Measurements from ENCODE around the gene ETS1.

Gene ETS1

DNA sequence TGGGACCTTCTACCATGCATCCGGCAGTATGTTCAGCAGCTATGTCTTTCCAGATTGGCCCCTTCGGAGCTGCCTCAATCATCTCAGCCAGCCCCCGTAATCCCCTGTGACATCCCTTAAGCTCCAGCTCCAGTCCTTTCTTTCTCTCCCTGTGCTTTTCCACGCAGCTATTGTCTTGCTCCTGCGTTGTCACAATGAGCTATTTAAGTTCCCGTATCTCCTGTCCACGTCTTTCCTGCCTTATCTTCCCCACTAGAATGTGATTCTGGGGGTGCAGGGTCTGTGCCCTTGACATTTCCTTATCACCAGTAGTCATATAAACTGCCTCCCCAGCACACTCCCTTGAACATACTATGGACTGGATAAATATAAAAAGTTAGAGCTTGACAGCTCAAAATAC is 5.1 kb upstream of the ETS1 start:
- DNase-seq = no peak

DNA sequence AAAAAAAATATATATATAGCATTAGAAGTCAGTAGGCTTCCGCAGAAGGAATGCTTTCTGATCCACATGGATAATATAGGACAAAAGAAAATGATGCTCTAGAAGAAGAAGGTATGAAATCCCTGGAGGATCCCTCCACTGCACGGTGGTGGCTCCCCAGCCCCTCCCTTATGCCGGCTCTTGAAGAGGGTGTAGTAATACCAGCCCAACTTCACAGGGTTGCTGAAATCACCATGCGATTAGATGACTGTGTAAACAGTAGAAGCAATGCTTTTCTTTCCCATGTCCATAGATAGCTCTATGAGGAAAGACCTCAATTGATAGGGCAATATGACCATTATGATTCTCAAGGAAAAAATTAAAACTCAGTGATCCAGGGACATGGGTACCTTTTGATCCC is 3.2 kb upstream of the ETS1 start:
- DNase-seq = no peak

DNA sequence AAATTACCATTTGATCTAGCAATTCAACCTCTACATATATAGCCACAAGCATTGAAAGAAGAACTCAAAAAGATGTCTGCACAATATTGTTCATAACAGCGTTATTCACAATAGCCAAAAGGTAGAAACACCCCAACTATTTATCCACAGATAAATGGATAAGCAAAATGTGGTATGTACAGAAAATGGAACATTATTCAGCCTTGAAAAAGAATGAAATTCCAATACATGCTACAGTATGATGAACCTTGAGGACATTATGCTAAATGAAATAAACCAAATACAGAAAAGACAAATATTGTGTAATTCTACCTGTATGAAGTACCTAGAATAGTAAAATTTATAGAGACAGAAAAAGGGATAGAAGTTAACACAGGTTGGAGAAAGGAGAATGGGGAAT is 2.6 kb upstream of the ETS1 start:
- DNase-seq = no peak

DNA sequence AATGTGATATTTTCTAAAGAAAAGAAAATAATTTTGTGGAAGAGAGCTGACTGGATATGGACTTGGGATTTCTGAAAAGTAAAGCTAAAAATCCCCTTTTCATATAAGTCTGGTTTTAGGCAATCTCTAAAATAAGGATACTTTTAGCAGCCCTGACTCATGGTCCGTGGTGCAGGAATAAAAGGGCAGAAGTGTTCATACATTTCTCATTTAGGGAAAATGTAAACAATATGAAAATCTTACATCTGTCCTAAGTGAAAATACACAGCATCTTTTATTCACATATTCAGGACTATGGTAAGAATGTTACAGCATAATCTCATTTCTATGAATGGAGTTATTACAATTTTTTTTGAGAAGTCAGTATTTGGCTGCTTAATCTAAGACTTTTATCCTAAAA is 735 bp upstream of the ETS1 start:
- DNase-seq = no peak

DNA sequence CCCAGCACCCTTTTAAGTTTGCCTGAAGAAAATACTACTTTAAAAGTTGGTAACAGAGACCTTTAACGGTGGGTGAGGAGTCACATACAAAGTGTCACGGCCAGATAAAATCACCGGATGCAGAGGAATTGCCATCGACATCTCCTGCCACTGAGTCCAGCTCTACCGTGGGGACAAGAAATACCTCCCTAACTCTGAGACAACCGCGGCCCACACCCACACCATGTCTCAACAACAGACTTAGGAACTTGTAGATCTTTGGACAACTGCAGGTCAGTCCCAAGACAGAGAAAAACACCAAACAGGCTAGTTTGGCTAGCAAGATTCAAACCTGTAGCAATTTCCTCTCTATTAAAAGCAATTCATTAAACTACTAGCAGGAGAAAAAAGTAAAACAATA is 669 bp downstream of the ETS1 start:
- no peak for DNase-seq

DNA sequence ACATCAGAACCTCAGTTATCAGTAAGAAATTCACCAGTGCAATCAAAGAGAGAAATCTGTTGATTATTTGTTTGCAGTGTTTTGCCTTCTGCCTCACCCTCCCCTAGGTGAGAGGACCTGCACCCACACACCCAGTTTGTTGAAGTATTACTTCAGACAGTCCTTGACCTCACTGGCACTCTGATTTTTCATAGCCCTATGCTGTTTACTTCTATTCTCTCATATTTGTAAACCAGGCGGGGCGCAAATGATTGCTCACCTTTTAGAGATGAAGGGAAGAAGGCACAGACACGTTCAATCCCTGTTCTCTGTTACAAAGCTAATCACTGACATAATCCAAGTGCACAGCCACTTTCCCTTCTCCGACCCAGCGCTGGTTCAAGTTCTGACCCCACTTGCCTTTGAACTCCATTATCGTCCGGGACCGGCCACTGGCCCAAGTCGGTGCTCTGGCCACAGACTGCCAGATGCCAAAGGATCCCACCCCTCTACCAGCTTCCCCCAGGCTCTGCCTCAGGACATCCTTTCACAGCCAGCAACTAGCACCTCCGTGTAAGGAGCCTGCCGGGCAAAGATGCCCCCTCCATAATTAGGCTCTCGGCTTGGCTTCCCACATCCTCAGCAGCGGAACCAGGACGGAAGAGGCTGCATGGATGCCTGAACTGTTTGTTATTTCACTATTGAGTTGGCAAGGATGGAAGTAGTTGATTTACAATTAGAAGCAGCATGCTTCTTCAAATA is 1.7 kb downstream of the ETS1 start:
- DNase-seq = no peak

DNA sequence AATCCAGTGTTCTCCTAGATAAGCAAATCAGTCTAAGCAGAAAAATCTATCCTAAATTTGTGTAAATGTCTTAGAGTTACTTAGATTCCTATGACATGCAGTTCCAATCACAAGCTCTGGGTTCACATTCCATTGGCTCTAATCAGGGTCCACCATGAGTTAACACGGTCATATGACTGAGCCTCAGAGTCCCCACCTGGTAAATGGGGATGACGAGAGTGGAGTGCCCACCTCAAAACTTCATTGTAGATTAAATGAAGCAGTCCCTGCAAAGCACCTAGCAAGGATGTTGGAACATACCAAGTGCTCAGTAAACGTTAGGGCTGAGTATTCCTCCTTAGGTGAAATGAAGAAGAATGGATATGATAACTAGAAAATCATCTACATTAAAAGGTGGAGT is 3.1 kb downstream of the ETS1 start:
- no peak for DNase-seq

DNA sequence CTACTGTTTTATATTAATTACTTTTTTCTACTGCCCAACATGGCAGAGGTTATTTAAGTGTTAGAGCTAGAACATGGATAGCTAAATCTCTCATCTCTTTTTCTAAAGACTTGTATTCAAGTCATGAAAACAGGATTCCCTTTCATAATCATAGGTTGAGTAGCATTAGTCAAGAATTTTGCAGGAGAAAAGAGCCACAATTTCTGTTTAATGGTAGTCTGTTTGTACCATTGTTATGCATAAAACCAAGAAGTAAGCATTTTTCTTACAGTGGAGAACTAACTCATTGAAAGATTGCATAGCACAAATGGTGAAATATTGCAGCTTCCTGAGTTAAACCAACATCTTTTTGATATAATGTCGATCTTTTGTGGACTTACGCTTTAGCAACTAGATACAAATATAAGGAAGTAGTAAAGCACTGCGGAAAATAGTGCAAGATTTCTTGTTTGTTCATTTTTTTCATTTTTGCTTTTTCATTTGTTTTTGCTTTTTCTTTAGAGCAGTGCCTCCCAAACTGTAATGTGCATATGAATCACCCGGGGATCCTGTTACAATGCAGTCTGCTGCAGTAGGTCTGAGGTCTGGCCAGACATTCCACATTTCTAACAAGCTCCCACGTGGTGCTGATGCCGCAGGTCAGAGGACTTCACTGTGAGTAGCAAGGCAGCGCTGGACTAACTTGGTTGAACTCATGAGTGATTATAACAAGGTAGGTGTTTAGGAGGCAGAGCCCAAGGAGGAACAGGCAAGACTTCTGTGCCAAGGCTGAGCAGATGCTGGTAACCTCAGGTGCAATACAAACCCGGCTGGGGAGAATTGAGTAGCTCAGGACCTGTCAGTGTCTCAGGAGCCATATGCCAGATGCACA is 4.6 kb downstream of the ETS1 start:
- DNase-seq = no peak

DNA sequence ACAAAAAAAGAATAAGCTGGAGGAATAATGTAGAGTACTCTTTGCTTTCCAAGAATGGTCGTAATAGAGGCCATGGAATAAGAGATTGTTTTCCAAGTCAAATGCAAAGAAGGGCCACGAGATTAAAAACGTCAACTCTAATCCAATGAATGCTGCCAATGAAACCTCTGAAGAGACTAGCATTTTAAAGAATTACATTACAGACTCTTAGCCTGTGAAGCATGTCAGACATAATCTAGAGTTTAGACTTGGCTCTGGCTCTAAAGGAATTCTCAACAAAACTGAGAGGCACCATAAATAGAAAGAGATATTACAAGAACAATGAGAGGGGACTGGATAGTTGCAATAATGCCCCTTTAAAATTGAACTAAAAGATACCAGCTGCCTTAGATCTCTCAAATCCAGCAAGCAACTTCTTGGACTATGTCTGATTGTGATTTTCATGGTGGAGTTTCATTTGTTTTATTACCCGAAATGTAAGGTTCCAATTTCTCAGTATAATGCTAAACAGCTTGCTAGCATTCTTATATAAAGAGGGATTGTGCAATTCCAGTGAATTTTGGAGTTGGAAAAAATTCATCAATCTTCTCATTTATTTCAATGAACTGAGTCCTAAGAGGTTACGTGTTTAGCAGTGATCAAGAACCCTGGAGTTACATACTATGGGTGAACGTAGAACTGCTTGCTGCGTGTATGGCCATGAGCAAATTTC is 5.6 kb downstream of the ETS1 start:
- no peak for DNase-seq

DNA sequence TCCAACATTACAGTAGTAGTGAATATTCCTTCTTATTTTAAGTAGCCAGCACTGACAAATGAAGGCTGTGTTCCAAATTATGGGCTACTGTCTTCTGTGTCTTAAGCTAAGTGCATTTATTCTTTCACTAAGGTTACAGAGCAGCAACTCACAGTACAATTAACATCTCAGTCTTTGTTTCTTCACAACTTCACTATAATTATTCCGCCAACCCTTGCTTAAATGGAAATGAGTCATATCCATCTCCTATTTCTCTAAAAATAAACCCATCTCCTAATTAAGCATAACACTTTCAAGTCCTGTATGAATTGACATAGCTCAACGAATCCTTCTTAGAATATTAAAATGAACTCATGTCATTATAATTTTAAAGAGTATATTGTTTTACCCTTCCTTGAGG is 6.7 kb downstream of the ETS1 start:
- DNase-seq = no peak

DNA sequence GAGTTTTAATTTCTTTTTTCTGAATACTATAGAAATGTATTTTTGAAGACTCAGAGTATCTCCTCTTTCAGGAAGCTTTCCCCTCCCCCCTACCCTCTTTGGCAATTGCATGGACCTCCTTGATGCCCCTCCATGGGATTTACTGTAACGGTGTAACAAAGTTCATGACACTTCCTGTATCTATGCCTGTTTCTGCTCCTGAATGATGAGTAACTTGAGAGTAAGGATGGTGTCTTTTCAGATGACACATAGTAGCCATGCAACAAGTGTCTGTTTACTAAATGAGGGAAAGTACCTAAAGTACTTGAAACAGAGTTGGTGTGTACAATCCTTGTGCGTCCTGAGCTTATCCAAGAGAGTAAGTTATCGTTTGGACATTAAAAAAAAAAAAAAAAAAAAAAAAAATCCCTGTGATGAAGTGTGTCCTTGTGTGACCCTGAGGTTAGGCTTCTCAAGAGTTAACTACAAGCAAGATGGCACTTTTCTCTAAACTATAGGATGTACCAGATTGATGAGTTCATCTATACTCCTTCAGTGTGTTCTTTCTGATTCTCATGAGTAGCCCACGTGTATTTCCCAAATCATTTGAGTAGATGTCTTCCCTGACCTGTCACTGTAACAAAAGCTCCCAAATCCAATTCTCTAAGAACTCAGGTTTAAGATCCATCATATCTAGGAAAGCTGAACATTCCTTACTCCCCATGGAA is 7.4 kb downstream of the ETS1 start:
- no peak for DNase-seq

DNA sequence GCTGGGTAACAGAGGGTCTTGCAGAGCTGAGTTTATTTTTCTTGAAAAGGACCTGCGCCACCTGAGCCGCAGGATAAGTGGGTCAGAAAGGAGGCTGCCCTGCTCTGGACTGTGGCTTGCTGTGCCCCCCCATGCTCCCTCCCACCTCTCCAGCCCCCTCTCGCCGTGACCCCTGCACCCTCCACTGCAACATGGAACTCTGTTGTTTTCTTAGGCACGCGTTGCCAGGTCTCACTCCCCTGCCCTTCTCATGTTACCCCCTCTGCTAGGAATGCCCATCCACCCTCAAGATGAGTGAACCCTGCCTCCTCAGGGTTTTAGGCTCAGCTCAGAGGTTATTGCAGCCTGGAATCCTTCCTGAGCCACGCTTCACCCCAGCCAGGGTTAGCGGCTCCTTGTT is 10.8 kb downstream of the ETS1 start:
- no peak for DNase-seq

DNA sequence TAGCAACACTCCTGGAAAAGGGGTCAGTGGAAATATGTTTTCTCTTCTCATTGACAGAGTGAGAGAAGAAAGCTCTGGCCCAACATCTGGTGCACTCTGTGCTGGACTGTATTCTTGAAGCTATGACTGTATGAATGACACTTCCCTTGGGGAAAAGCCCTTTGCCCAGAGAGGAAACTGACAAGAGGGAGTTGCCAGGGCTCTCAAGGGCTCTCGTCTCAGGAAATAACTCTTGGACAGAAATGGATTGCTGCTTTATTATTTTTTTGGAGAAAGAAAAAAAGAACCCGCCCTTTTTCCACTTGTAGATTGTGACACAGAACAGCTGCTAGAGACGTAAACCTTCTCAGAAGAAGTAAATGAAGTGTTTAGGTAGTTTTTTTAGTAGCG is 11.4 kb downstream of the ETS1 start:
- DNase-seq = no peak

DNA sequence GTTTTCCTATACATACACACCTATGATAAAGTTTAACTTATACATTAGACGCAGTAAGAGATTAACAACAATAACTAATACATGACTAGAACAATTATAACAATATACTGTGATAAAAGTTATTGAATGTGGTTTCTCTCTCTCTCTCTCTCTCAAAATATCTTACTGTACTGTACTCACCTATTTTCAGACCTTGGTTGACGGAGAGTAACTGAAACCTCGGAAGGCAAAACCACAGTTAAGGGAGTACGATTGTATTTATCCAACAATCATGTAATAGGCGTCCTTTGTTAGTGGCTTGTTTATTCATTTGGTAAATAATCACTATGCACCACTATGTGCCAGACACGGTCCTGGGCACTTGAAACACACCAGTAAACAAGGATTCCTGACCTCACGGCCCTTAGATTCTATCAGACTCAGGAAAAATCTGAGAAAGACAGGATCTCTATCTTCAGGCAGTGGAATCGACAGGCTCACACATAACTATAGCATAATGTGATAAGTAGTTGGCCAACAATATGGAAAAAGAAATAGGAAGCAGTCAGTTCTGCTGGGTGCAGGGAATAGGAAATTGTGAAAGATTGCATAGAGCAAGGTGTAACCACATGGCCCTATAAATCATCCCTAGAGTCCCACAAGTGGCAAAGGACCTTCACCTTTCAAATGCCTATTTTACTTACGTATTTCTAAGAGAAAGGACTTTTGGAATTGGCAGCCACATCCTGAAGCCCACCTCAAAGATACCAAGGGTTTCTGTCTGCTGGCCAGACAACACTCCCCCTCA is 12.0 kb downstream of the ETS1 start:
- no peak for DNase-seq

DNA sequence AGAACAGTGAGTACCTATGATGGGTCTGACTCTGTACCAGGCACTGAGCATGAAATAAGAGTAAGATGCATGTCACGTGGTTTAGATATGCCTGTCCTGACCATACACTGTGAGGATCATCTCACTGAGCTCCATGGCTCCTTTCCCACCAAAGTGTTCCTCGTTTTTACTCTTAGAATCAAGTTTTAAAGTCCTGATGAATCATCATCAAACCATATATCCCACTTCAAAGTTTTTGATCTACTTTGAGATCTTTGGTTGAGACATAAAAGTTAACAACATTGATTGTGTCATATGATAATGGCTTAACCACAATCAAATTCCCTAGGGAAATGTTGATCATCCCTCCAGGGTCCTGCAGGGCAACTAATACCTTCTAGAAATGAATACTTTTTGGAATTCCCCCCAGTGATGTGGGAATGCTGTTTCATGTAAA is 12.8 kb downstream of the ETS1 start:
- DNase-seq = no peak

DNA sequence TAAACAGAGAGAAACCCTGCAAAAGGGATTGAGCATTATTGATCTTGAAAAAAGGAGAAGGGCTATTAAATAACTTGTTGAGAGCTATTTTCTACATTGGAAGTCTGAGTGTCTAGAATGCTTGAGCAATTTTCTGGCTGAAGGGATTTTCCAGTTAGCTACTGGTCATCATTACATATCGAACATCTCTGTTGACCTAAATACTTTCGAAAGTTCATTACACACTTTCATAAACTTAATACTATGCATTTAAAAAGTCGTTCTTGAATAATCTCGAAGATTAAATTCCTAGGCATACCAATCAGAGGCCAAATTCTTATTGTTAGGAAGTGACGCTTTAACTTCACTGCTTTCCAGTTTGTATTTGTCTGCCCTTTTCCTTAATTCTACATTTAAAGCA is 13.7 kb downstream of the ETS1 start:
- no peak for DNase-seq

DNA sequence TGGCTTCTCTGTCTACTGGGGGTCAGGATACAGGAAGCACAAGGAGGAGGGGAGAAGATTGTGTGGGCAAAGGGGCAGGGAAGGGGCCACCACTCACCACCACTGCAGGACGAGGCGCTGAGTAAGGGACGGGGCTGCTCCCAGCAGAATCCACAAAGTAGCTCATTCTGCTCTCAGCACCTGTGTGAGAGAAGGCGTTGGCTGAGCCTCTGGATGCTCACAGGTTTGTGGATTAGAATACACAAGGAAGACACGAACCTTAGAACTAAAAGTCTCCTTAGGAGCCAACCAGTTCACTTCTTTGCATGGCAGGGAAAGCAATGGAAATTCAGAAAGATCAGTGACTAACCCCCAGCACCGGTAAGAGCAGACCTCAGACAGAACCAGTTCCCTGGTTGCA is 14.4 kb downstream of the ETS1 start:
- DNase-seq = no peak

DNA sequence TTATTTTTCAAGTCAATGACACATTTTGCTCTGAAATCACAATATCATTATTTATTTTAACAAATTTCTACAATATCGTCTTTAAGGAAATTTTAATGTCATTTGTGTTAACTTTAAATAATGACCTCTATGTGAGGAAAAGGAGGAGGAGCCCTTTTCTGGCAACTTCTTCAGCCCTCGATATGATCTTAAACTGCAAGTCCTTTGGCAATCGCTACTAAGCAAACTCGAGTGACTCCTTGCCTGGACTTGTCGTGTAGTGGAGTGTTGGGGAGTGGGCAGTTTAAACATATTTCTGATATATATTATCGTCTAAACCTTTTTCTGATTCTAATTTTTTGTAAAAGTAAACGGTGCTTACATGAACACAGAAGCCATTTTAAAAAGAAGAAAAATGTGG is 16.7 kb downstream of the ETS1 start:
- DNase-seq = no peak

DNA sequence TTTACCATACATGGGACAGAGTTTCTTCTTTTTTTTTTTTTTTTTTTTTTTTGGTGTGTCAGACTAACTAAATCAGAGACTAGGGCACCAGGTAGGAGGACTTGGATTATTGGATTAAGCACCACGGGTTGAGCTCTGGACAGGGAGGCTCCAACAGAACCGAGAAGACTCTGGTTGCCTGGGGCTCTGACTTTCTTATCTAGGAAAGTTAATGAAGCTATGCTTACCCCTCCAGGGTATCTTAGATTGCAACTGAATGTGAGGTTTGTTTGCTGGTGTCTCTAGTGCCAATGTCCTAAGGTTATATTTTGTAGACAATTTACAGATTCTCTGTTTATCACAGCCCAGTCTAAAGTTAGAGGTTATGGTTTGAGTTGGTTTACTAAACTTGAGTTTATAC is 18.1 kb downstream of the ETS1 start:
- no peak for DNase-seq

DNA sequence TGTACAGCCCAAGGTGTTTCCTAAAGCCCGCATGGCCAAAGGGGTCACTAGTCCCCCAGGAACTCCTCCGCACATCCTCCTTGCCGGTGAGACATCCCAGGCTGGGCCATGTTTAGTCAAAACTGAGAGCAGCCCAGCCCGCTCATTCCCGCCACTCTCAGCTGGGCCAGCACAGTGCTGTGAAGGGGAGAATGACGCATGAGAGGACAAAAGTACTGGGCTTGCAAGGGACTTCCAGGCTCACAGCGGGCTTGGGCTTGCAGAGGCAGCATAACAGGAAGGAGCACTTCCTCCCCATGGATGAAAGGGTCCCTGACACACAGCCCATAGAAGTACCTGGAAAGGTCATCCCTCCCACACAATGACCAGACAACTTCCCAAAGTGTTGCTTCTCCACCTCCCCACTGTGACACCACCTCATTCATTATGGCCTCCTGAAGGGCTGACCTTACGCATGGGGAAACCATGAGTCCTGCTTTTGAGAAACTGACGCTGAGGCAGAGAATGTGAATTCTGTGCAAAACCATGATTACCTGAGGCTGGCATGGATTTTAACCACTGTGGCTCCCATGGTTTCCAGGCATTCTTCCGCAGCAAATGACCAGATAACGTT is 19.1 kb downstream of the ETS1 start:
- no peak for DNase-seq

DNA sequence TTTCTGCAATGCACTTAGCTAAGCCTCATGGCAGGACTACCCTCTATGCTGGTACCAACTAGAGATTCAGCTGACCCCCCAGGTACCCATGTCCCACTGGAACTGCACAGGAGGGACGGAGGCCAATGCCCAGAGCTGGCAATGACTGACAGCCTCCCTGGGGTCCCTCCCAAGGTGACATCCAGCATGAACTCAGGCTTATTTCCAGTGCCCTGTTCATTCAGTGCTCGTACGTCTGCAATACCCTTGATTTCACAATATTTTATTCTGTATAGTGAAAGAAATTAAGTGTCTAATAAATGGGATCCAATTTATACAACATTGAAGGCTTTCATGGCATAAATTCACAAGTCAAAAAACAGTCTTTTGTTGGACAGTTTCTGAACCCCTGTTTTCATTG is 20.2 kb downstream of the ETS1 start:
- DNase-seq = no peak

DNA sequence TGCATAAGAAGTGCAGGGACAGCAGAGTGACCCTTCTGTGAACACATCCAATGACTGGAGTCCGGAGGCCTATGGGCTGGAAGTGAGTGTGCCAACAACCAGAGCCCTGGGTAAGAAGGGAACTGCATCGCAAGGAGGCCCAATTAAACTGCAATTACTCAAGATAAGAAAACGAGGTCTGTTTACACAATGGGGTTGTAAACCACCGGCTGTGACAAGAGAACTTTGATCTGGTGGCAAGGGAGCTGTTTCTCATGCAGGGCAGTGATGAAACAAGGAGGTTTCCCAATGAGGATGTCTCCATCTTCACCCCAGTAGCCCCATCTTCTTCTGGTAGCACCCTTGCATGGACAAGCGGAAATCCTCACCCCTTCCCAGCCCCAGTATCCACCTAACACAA is 21.5 kb downstream of the ETS1 start:
- no peak for DNase-seq
